OCI-M2 (cell line): ENCODE results near the gene CLEC16A.

Source experiments
- DNase-seq: peaks from one replicate; lab custom pipeline; 2025; ENCODE audit not compliant: unreplicated experiment; lab: John Stamatoyannopoulos, UW

Gene CLEC16A

DNA sequence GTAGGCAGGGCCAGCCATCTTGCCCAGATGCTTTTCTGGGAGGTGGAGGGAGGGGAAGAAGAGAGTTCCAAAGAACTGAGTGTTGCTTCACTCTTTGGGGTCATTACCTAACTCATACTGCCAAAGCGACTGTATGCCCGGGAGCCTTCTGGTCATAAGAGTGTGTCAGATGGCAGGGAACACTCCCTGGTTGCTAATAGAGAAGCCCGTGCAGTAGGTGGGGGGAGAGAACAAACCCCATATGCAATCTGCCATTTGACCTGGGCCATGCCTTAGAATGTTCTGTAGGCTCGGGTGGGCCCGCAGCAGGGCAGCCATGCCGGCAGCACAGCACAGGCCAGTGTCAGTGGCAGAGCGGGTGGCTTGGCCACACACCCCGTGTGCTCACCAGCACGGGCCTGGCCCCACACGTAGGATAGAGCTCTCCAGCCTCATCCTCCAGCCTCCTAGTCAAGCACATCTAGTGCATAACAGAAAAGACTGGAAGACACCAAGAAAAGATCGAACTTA, 191.2 kb downstream of the CLEC16A start:
- DNase-seq = no peak

DNA sequence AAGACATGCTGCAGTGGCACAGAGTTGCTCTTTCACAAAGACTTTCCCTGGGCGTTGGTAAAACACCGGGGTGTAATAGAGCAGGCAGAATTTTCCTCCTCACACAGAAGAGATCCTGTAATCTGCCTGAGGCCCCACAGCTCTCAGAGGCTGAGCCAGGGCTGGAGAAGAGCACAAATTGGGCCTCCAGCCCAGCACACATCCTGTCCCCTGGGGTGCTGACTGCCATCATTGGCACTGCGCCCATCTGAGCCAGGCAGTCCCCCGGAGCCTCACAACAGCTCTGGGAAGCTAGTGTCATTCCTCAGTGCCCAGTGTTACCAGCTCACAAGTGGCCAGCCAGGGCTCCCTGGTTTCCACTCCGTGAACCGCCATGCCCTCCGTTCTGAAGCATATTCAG, 192.2 kb downstream of the CLEC16A start:
- DNase-seq = no peak

- DNase-seq = no peak
These were observed 193.8 kb downstream of the CLEC16A start for GRCh38 chr16:11138022-11138768.

DNA sequence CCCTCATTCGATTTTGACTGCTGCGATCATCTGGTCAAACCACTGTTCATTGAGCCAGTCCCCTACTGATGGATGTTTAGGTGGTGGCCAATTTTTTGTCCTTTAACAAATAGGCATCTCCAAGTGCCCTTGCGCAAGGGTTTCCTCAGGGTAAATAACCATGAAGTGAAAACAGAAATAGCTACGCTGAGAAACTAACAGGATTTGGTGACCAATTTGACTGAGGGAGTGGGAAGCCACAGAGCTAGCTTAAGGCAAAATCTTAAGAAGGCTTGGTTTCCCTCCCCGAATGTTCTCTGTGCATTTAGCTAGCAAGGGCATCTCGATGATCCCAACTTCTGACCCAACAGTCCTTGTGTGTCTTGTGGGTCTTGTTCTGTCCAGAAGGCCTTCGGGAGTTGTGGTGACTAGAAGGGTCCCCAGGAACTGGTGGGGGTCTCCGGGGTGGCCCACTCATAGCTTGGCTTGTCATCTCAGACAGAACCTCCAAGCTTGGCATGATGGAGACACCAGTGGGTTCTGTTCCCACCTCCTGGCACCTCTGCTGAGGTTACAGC, 194.5 kb downstream of the CLEC16A start:
- DNase-seq = no peak

DNA sequence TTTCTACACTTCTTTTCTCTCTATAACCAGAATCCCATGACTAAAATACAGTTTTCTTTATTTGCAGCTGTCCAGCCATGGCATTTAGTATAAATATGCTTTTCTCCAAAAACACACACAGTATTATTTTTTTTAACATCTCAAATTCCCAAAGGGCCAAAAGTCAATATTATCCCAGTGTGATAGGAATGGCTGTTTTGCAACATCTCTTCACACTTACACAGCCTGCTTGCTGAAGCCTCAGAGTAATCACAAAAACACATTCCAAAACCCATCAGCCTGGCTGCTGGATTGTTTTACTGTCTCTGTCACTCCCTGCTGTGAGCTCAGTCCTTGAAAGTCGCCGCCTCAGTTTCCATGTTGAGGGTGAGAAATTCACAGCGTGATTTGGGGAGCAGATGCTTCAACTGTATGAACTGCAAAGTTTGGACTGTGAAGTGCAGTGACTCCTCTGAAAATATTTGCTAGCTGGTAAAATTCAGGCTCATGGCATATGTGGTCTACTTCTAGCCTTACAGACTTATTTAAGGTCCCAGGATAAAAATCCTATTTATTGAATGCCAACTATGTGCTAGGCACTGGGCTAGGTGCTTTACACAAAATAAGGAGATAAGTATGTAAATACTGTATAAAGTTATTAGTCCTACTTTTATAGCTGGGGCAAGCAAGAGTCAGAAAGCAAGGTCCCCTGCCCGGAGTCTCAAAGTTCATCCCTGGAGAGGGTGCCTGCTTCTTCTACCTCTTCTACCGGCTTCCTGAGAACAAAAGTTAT, 195.1 kb downstream of the CLEC16A start:
- DNase-seq = no peak

GRCh38 chr16:11140098-11140375, 195.7 kb downstream of the CLEC16A start:
- no peak for DNase-seq

DNA sequence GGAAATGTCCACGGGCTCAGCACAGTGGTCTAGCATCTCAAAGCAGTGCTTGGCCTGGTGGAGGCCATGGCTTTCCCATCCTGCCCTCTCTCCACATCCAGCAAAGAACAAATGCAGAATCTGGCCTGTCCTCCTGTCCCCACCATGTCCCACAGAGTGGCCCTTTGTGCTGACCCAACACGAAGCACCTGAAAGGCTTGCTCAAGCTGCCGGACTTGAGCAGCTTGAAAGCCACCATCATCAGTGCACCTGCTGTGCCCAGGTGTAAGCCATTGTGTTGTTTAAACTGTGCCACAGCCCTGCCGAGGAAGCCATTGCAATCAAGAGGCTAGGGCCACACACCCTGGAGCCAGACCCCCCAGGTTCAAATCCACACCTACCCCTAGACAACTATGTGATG, 196.1 kb downstream of the CLEC16A start:
- no peak for DNase-seq

GRCh38 chr16:11140867-11141266, 196.5 kb downstream of the CLEC16A start:
- DNase-seq = no peak

GRCh38 chr16:11141409-11142260, 197.3 kb downstream of the CLEC16A start:
- no peak for DNase-seq

DNA sequence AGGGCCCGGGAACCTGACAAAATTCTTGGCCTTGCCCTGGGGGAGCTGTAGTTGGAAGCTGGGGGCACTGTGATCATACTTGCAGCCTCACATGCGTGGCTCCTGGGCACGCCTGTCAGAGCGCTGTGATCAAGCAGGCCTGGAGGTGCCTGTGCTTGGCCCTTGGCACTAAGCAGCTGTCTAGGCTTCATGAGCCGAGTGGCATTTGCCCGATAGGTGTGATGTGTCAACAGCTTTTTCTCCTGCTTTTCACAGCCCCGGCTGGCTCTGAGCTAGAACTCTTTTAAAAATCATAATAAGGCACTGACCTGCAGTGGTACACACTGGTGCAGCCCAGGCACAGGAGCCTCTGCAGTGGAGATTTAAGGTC, 197.9 kb downstream of the CLEC16A start:
- no peak for DNase-seq

- DNase-seq = no peak
These were observed 198.6 kb downstream of the CLEC16A start for GRCh38 chr16:11142951-11143350.

GRCh38 chr16:11143372-11144035, 199.1 kb downstream of the CLEC16A start:
- DNase-seq = no peak

- DNase-seq = no peak
These were observed 199.8 kb downstream of the CLEC16A start for GRCh38 chr16:11144122-11144521.

DNA sequence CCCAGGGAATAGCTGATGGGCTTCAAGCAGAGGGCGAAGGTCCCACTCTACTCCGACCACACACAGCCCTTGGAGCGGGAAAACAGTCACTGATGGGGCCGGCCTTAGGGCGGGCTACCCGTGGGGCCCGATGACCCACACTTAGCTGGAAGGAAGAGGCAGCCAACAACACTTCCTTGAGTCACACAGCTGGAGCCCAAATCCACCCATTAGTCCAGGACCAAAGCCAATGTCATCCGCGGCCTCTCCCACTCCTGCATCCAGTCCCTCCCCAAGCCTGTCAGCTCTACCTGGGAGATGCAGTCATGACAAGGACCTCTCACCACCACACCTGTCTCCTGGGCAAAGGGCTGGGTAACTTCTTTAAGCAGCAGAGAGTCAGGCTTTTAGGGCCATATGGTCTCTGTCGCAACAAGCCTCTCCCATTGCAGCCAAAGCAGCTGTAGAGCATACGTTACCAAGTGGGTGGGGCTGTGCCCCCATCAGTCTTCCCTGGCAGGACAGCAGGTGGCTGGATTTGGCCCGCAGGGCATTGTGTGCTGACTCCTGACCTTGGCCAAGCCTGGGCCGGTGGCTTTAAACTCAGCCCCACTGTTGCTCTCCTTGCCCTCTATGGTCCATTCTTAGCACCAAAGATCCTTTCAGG, 200.9 kb downstream of the CLEC16A start:
- DNase-seq = no peak

DNA sequence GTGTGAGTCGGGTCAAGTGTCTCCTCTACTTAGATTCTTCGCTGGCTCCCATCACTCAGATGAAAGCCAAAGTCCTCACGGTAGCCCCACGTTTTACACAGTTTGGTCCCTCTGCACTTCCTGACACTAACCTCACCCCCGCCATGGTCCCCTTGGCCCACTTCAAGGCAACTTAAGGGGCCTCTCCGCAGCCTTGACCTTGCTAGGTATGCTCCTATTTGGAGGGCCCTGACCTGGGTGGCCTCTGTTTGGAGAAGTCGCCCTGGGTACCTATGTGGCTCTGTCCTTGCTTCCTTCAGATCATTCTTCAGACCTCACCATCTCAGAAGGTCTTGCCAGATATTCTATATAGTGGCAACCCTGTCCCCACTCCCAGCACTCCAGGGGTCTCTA, 201.5 kb downstream of the CLEC16A start:
- no peak for DNase-seq

DNA sequence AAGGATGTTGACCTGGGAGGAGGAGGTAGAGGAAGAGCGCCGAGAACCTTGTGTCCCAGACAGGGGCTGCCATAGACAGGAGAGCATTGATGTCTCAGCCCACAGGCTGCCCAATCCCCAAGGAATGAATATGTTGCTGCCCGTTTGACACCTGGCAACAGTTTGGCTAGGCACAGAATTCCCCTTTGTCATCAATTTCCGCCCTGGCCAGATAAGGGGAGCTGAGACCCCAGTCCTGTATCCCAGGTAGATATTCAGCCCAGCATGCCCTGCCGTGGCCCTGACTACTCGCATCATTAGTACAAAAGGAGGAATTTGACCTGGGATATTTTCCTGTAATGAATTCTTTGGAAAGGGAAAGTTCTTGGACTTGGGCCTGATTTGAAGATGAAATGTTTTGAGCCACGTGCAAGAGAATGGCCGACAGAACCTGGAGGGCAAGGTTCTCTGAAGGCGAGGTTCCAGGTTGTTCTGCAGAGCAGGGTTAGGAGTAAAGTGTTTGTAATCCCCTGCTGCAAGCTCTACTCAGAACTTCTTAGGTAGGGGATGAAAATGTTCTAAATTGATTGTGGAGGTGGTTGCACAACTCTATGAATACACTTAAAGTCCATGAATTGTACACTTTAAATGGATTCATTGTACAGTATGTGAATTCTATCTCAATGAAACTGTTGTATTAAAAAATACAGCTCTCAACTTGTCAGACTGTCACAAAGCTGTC, 202.8 kb downstream of the CLEC16A start:
- DNase-seq = no peak

- no peak for DNase-seq
These were observed 203.5 kb downstream of the CLEC16A start for GRCh38 chr16:11147754-11148444.

GRCh38 chr16:11149011-11149616, 204.8 kb downstream of the CLEC16A start:
- no peak for DNase-seq

- no peak for DNase-seq
These were observed 205.8 kb downstream of the CLEC16A start for GRCh38 chr16:11150190-11150589.
